GM23248 (cell line): Measurements from ENCODE around the gene GLT8D2. TPM values are rescaled to one million over a fixed set of nuclear protein-coding genes. Genes with fewer than 3 reads are reported as not detected.
A peak's percentile ranks its signal among the peaks of the same experiment; 100 is the strongest.

ENCODE experiments used
- DNase-seq: peaks from one replicate; pipeline ENCODE4 v3.0.0-alpha.2; 2015
- H2AFZ ChIP-seq: fragments of 200-600 bp; sonication (generic); 2 replicates; pipeline ENCODE4 v1.6.1; 2016; ENCODE audit warnings: antibody characterized with exemption
- H3F3A ChIP-seq: fragments of 200-600 bp; sonication (generic); 2 replicates; pipeline ENCODE4 v1.6.1; 2016; ENCODE audit warnings: mild to moderate bottlenecking, antibody characterized with exemption, mixed run types; ENCODE audit not compliant: insufficient read depth
- H3K27ac ChIP-seq: fragments of 200-600 bp; sonication (generic); 2 replicates; pipeline ENCODE4 v1.5.1; 2016; ENCODE audit warnings: mild to moderate bottlenecking
- H3K27me3 ChIP-seq: fragments of 200-600 bp; sonication (generic); replicated peaks from 2 replicates; pipeline ENCODE4 v1.6.1; 2016; ENCODE audit warnings: mild to moderate bottlenecking; ENCODE audit not compliant: insufficient read depth
- H3K36me3 ChIP-seq: fragments of 200-600 bp; sonication (generic); 2 replicates; pipeline ENCODE4 v1.6.1; 2016; ENCODE audit warnings: low read depth, mild to moderate bottlenecking
- H3K4me1 ChIP-seq: fragments of 200-600 bp; sonication (generic); 2 replicates; pipeline ENCODE4 v1.6.1; 2016; ENCODE audit warnings: mild to moderate bottlenecking; ENCODE audit not compliant: insufficient read depth
- H3K4me2 ChIP-seq: fragments of 200-600 bp; sonication (generic); one replicate; pipeline ENCODE4 v1.6.1; 2016; ENCODE audit warnings: mild to moderate bottlenecking; ENCODE audit not compliant: unreplicated experiment
- H3K4me3 ChIP-seq: fragments of 200-600 bp; sonication (generic); 2 replicates; pipeline ENCODE4 v1.5.1; 2016; ENCODE audit warnings: mild to moderate bottlenecking
- H3K79me2 ChIP-seq: fragments of 200-600 bp; sonication (generic); 2 replicates; pipeline ENCODE4 v1.6.1; 2016; ENCODE audit warnings: mild to moderate bottlenecking; ENCODE audit not compliant: insufficient read depth
- H3K9ac ChIP-seq: fragments of 200-600 bp; sonication (generic); 2 replicates; pipeline ENCODE4 v1.6.1; 2016; ENCODE audit warnings: mild to moderate bottlenecking
- H3K9me2 ChIP-seq: fragments of 200-600 bp; sonication (generic); 2 replicates; pipeline ENCODE4 v1.6.1; 2016; ENCODE audit warnings: mixed run types, mild to moderate bottlenecking, moderate library complexity; ENCODE audit not compliant: insufficient read depth
- H3K9me3 ChIP-seq: fragments of 200-600 bp; sonication (generic); one replicate; pipeline ENCODE4 v1.6.1; 2017; ENCODE audit warnings: low read depth
- H4K20me1 ChIP-seq: fragments of 200-600 bp; sonication (generic); 2 replicates; pipeline ENCODE4 v1.6.0; 2016; ENCODE audit not compliant: insufficient read depth
- EZH2 ChIP-seq: fragments of 200-600 bp; sonication (generic); IDR thresholded peaks from 2 replicates; pipeline ENCODE4 v1.6.1; 2018; ENCODE audit warnings: antibody characterized with exemption, mild to moderate bottlenecking; ENCODE audit not compliant: insufficient read depth, poor library complexity, severe bottlenecking
- EZH2phosphoT487 ChIP-seq: fragments of 200-600 bp; sonication (generic); IDR thresholded peaks from 2 replicates; pipeline ENCODE4 v1.6.1; 2018; ENCODE audit warnings: antibody characterized with exemption, moderate library complexity, mild to moderate bottlenecking, low read depth; ENCODE audit not compliant: insufficient read depth
- WGBS, 2 experiments: methylation state at CpG; one replicate each; pipeline ENCODE4 v1.1.6; 2015 to 2017; ENCODE audit warnings: low lambda C conversion rate in 2 of 2, low coverage in 1 of 2; ENCODE audit errors: missing lambda C conversion rate in 2 of 2; 5-methylcytosine and 5-hydroxymethylcytosine counted together
- in situ Hi-C: fragments of 300-500 bp; cut with MboI; formaldehyde crosslinking; loops from 2 replicates; pipeline ENCODE4 v1.15.0; 2020
- polyA plus RNA-seq: library from polyadenylated mRNA; unstranded; fragments of >200 nt; fragmentation: Nextera tagmentation; extraction: Ambion mirVana; gene quantifications from 2 replicates; pipeline ENCODE4 v1.2.1, GENCODE V29; 2016
- total RNA-seq: library from RNA; depleted of rRNA; stranded (reverse); fragments of >200 nt; shearing (Covaris generic); gene quantifications from 2 replicates; pipeline ENCODE4 v1.2.3, GENCODE V29; 2014

Gene GLT8D2
- total and polyA plus RNA-seq, 2 experiments from 2014 or later = 58.6 to 99.2 TPM

- H3K9me3 ChIP-seq = no peaks in the 10 kb centered on the region
- WGBS, 2 experiments = 50 to 54% methylated on average over 2 of the region's 2 CpGs
- no peaks in the 10 kb centered on the region for H4K20me1 ChIP-seq
- no peak overlapping the region for H3K27ac ChIP-seq
- H3K4me3 ChIP-seq = no peak overlapping the region
- no peak overlapping the region for H2AFZ ChIP-seq
- peaks cover 32% of the 10 kb centered on the region for H3K79me2 ChIP-seq
- in situ Hi-C loops = no loop called here
- no peaks in the 10 kb centered on the region for H3K27me3 ChIP-seq
- no peak for DNase-seq
- H3F3A ChIP-seq = peaks cover 11% of the 10 kb centered on the region
- no peaks in the 10 kb centered on the region for H3K36me3 ChIP-seq
- H3K4me1 ChIP-seq = peaks cover 5% of the 10 kb centered on the region; the same call in 1 of the 2 replicates
- no peak overlapping the region for H3K4me2 ChIP-seq
- no peak for TF ChIP-seq EZH2phosphoT487
- TF ChIP-seq EZH2 = no peak
- H3K9ac ChIP-seq = no peak overlapping the region
- H3K9me2 ChIP-seq = no peaks in the 10 kb centered on the region
These were observed 10.8 kb upstream of the GLT8D2 start for GRCh38 chr12:104060791-104061190.

DNA sequence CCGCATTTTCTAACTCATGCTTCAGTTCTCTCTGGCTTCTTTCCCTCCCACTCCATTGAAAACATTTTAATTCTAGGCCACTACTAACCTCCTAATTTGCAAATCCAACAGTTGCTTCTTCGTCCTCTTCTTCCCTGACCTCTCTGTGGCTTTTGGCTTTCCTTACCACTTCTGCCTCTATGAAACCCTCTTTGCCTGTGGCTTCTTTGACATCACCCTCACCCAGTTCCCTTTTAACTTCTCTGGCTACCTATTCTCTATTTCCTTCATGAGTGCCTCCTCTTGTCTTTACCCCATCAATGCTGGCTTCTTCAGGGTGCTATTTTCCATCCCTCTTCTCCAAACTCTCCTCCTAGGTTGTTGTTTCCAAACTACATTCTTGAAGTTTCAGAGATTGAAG is 10.0 kb upstream of the GLT8D2 start:
- no peak for DNase-seq
- Histone ChIP-seq H4K20me1 (no peaks in the 10 kb centered on the region), H3K9me2 (no peaks in the 10 kb centered on the region), H3K4me3 (no peak overlapping the region), H3K9ac (no peak overlapping the region), H3K36me3 (no peaks in the 10 kb centered on the region), H3K27me3 (no peaks in the 10 kb centered on the region), H3K9me3 (no peaks in the 10 kb centered on the region), H3F3A (peaks cover 11% of the 10 kb centered on the region), H3K27ac (no peak overlapping the region), H3K4me1 (peaks cover 3% of the 10 kb centered on the region; the same call in 1 of the 2 replicates), H3K79me2 (peaks cover 24% of the 10 kb centered on the region), H3K4me2 (no peak overlapping the region), H2AFZ (no peak overlapping the region)
- in situ Hi-C loops = no loop called here
- no peak for TF ChIP-seq EZH2phosphoT487
- TF ChIP-seq EZH2 = no peak
- 85 to 90% methylated on average over 2 of the region's 2 CpGs for WGBS, 2 experiments

- 87 to 89% methylated on average over 4 of the region's 4 CpGs for WGBS, 2 experiments
- TF ChIP-seq EZH2phosphoT487 (no peak), EZH2 (no peak)
- H3K4me3 ChIP-seq = no peak overlapping the region
These were observed 8.8 kb upstream of the GLT8D2 start for GRCh38 chr12:104058802-104059201.

GRCh38 chr12:104057771-104058197 is 7.8 kb upstream of the GLT8D2 start:
- H3K4me2 ChIP-seq = no peak overlapping the region
- 0 to 6% methylated on average over 1 of the region's 1 CpG for WGBS, 2 experiments
- no peaks in the 10 kb centered on the region for H3K27me3 ChIP-seq
- no peaks in the 10 kb centered on the region for H4K20me1 ChIP-seq
- no peak overlapping the region for H3K9ac ChIP-seq
- TF ChIP-seq EZH2phosphoT487 = no peak
- no peak for TF ChIP-seq EZH2
- in situ Hi-C loops = no loop called here
- peaks cover 12% of the 10 kb centered on the region for H3K79me2 ChIP-seq
- peak; percentile 63 for DNase-seq
- H3K36me3 ChIP-seq = no peaks in the 10 kb centered on the region
- no peaks in the 10 kb centered on the region for H3K4me1 ChIP-seq
- H3K27ac ChIP-seq = no peak overlapping the region
- H3K9me3 ChIP-seq = no peaks in the 10 kb centered on the region
- no peak overlapping the region for H2AFZ ChIP-seq
- no peaks in the 10 kb centered on the region for H3K9me2 ChIP-seq
- peaks cover under 1% of the 10 kb centered on the region; the same call in 1 of the 2 replicates for H3F3A ChIP-seq
- H3K4me3 ChIP-seq = no peak overlapping the region

More at GRCh38 chr12:104058802-104059201, 8.8 kb upstream of the GLT8D2 start:
- Histone ChIP-seq H3K9me3 (no peaks in the 10 kb centered on the region), H2AFZ (no peak overlapping the region), H4K20me1 (no peaks in the 10 kb centered on the region), H3K27me3 (no peaks in the 10 kb centered on the region), H3K79me2 (peaks cover 18% of the 10 kb centered on the region), H3K9ac (no peak overlapping the region), H3K4me1 (peaks cover 3% of the 10 kb centered on the region; the same call in 1 of the 2 replicates), H3K4me2 (no peak overlapping the region), H3K9me2 (no peaks in the 10 kb centered on the region), H3K36me3 (no peaks in the 10 kb centered on the region), H3K27ac (no peak overlapping the region), H3F3A (peaks cover 11% of the 10 kb centered on the region)
- in situ Hi-C loops = no loop called here
- DNase-seq = no peak
